ENCODE data around the gene CPT1B. TPM values are rescaled to one million over a fixed set of nuclear protein-coding genes. Genes with fewer than 3 reads are reported as not detected.

CPT1B gene
- total and polyA plus RNA-seq, 2 of the 4 experiments (the other 2 are of a cell fraction) = 0.36 to 1.8 TPM

DNA sequence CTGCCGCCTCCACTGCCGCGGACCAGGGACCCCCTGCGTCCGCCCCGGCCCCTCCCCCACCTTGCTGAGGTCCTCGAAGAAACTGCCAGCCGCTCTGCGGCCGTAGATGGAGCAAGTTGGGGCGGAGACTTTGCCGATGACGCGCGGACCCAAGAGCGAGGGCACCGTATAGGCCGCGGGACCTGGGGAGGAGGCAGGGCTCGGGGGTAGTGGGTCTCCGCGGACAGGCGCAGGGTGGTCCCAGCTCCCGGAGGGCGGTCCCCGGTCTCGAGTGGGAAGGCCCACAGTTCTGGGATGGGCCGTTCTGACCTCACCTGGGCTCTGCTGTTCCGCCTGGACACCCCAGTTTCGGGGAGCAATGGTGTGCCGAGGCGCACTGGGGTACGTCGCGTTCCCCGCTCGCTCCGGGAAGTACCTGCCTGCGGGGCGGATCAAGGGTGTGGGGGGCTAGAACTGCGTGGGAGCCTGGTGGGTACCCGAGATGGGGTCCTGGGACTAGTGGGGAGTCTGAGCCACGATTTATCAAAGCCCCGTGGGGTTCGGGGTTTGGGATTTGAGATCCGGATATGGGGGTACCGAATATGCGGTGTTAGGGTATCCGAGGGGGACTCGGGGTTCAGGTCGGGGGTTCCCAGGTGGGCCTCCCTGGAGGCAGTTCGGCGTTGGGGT lies 47.2 kb downstream of the CPT1B start:
- H3K4me3 ChIP-seq (ENCODE audit: insufficient read depth, low read depth, low read length) = peak overlapping the region; percentile 39; the same call in 1 of the 2 replicates
- peak overlapping the region; percentile 47 for H3K4ac ChIP-seq (ENCODE audit: low read depth, low read length)
- H3K18ac ChIP-seq (ENCODE audit: low read depth, low read length) = peak overlapping the region; percentile 20; the same call in 1 of the 2 replicates
- intact Hi-C loops (cut with micrococcal nuclease) (no loop called here), dilution Hi-C loops (cut with HindIII; ENCODE audit: low sequenced_read_pairs, unreplicated experiment) (no loop called here), in situ Hi-C loops (cut with MboI; ENCODE audit: low sequenced_read_pairs) (no loop called here)
- no TSS peak for BruUV-seq (replicated peaks)
- ChIA-PET POLR2A (ENCODE audit: unreplicated experiment) (no interaction called here), CTCF (no interaction called here)
- peak overlapping the region; percentile 77; the same call in 1 of the 2 replicates for H4K91ac ChIP-seq (ENCODE audit: insufficient read depth, low read depth, low read length)
- H3K9me3 ChIP-seq (ENCODE audit: control insufficient read depth, insufficient read depth, low read length) = no peaks in the 10 kb centered on the region
- H3K56ac ChIP-seq (ENCODE audit: extremely low read depth, insufficient read depth, low read length) = no peak overlapping the region
- 9% methylated on average over 26 of the region's 53 CpGs; no CpG with 5 or more reads in 1 of the 2 experiments for WGBS, 2 experiments (ENCODE audit: extremely low coverage in 2 of 2, insufficient read length in 1 of 2)
- peak overlapping the region; percentile 57 for H2BK120ac ChIP-seq (ENCODE audit: low read depth, low read length)
- peak overlapping the region; percentile 53 to 91; a peak in 3 of 4 replicates for H4K8ac ChIP-seq (ENCODE audit: low read depth in 2 of 2, low read length in 2 of 2)
- peak; percentile 63 for DNase-seq
- H2AK9ac ChIP-seq (replicated peaks; ENCODE audit: low read depth, low read length, poor library complexity) = peak overlapping the region; percentile 96
- H3K4me2 ChIP-seq (ENCODE audit: low read depth, low read length) = peak overlapping the region; percentile 69
- peak; percentile 12 for ATAC-seq (ENCODE audit: low read depth)
- H3K9me1 ChIP-seq (ENCODE audit: insufficient read depth, low read length) = peaks cover 13% of the 10 kb centered on the region; the same call in 1 of the 2 replicates
- no peaks in the 10 kb centered on the region for H4K20me1 ChIP-seq (ENCODE audit: insufficient read depth, low read length)
- no peak overlapping the region for H3K27ac ChIP-seq (ENCODE audit: insufficient read depth, low read length)
- peak overlapping the region; percentile 72 for H4K5ac ChIP-seq (ENCODE audit: low read depth, low read length)
- no peak overlapping the region for H2BK5ac ChIP-seq (ENCODE audit: low read depth, low read length, poor library complexity, severe bottlenecking)
- H3K14ac ChIP-seq (replicated peaks; ENCODE audit: low read depth, low read length) = no peak overlapping the region
- H3K27me3 ChIP-seq (ENCODE audit: control insufficient read depth, insufficient read depth, low read length) = peaks cover 5% of the 10 kb centered on the region; the same call in 1 of the 2 replicates
- peak overlapping the region; percentile 81 for H2AK5ac ChIP-seq (ENCODE audit: low read depth, low read length)
- no peak for TF ChIP-seq RFX5 (IDR thresholded peaks at IDR 0.05; ENCODE audit: low read depth, low read length)
- TF ChIP-seq RAD21 (IDR thresholded peaks at IDR 0.05; ENCODE audit: low read length) = no peak
- TF ChIP-seq BHLHE40 (IDR thresholded peaks at IDR 0.05; ENCODE audit: low read depth, low read length) = no peak
- no peak for TF ChIP-seq POLR2A (IDR thresholded peaks at IDR 0.05; ENCODE audit: low read depth, low read length)
- TF ChIP-seq MAZ (IDR thresholded peaks at IDR 0.05; ENCODE audit: borderline replicate concordance, low read depth, low read length) = no peak
- no peak for TF ChIP-seq FOS (IDR thresholded peaks at IDR 0.05; ENCODE audit: low read depth, low read length)
- 0 out of 2 replicates have a peak, but pooled peaks have one; percentile 14 for TF ChIP-seq CEBPB (IDR thresholded peaks at IDR 0.05; ENCODE audit: low read depth, low read length)
- TF ChIP-seq, protein P1, sequence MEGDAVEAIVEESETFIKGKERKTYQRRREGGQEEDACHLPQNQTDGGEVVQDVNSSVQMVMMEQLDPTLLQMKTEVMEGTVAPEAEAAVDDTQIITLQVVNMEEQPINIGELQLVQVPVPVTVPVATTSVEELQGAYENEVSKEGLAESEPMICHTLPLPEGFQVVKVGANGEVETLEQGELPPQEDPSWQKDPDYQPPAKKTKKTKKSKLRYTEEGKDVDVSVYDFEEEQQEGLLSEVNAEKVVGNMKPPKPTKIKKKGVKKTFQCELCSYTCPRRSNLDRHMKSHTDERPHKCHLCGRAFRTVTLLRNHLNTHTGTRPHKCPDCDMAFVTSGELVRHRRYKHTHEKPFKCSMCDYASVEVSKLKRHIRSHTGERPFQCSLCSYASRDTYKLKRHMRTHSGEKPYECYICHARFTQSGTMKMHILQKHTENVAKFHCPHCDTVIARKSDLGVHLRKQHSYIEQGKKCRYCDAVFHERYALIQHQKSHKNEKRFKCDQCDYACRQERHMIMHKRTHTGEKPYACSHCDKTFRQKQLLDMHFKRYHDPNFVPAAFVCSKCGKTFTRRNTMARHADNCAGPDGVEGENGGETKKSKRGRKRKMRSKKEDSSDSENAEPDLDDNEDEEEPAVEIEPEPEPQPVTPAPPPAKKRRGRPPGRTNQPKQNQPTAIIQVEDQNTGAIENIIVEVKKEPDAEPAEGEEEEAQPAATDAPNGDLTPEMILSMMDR (conservative IDR thresholded peaks at IDR 0.05; ENCODE audit: low read depth, low read length) = no peak
- H3K23ac ChIP-seq (ENCODE audit: low read depth, low read length) = peak overlapping the region; percentile 62
- peak overlapping the region; percentile 6; the same call in 1 of the 3 replicates for H2BK15ac ChIP-seq (ENCODE audit: low read depth, low read length)
- H3K9ac ChIP-seq (ENCODE audit: low read depth, low read length) = peak overlapping the region; percentile 48
- H3K4me1 ChIP-seq (ENCODE audit: control insufficient read depth, insufficient read depth, low read length) = peaks cover 19% of the 10 kb centered on the region
- H3K36me3 ChIP-seq (ENCODE audit: control insufficient read depth, insufficient read depth, low read length) = no peaks in the 10 kb centered on the region
- peak overlapping the region; percentile 89 for H2AFZ ChIP-seq (replicated peaks; ENCODE audit: low read length, poor library complexity)
- no peak overlapping the region for H2BK20ac ChIP-seq (ENCODE audit: low read depth, low read length)
- H3K79me1 ChIP-seq (ENCODE audit: low read depth in 1 of 2, low read length in 2 of 2) = peaks cover 4 to 20% of the 10 kb centered on the region in 2 experiments; a peak in 2 of 4 replicates

All from IMR-90 (cell line).